ENCODE results near the gene GAGE12F.
"Not testable (repeated sequence)": the region's sequence is repeated elsewhere in the genome, so short reads cannot be mapped to it uniquely, and the experiment has no call there.

Gene GAGE12F

DNA sequence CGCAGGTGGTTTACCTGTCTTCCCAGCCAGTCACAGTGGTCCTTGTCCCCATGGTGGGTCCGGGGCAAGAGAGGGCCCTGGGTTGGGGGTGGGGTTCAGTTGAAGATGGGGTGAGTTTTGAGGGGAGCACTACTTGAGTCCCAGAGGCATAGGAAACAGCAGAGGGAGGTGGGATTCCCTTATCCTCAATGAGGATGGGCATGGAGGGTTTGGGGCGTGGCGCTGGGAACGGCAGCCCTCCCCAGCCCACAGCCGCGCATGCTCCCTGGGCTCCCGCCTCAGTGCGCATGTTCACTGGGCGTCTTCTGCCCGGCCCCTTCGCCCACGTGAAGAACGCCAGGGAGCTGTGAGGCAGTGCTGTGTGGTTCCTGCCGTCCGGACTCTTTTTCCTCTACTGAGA, at the start of gene GAGE12F:
GAGE12F (plus strand) TSS at position 301 of the 400 bp plus-strand sequence. CDS start 1,155 bp downstream, outside the sequence.
- DNase-seq = not testable (repeated sequence)

GRCh38 chrX:49531877-49532276, 28.8 kb upstream of the GAGE12F start, which contains the start of gene GAGE12C:
Gene GAGE12C (plus strand): TSS chrX:49532177. CDS start chrX:49533332, 1,155 bp downstream.
- not testable (repeated sequence) for DNase-seq

GRCh38 chrX:49541433-49541832, 19.2 kb upstream of the GAGE12F start, which contains the start of gene GAGE12D:
Gene GAGE12D (plus strand): TSS chrX:49541733. CDS start chrX:49542888, 1,155 bp downstream.
- not testable (repeated sequence) for DNase-seq

DNA sequence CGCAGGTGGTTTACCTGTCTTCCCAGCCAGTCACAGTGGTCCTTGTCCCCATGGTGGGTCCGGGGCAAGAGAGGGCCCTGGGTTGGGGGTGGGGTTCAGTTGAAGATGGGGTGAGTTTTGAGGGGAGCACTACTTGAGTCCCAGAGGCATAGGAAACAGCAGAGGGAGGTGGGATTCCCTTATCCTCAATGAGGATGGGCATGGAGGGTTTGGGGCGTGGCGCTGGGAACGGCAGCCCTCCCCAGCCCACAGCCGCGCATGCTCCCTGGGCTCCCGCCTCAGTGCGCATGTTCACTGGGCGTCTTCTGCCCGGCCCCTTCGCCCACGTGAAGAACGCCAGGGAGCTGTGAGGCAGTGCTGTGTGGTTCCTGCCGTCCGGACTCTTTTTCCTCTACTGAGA, 9.7 kb upstream of the GAGE12F start, which contains the start of gene GAGE12E:
GAGE12E (plus strand) TSS at position 301 of the 400 bp plus-strand sequence. CDS start 1,155 bp downstream, outside the sequence.
- DNase-seq = not testable (repeated sequence)

DNA sequence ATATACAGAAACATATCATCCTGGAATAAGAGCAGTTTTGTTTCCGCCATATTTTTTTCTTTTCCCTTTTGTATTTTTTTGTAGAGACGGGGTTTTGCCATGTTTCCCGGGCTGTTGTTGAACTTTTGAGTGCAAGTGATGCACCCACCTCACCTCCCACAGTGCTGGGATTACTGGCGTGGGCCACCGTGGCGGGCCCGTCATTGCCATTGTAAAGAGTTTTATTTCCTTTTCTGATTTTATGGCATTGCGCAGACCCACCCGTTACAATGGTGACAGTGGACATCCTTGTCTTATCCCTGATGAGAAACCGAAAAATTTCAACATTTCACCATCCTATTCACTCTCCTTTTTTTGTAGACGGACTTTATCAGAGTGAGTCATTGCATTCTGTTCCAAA, 8.1 kb downstream of the GAGE12F start:
- not testable (repeated sequence) for DNase-seq

DNA sequence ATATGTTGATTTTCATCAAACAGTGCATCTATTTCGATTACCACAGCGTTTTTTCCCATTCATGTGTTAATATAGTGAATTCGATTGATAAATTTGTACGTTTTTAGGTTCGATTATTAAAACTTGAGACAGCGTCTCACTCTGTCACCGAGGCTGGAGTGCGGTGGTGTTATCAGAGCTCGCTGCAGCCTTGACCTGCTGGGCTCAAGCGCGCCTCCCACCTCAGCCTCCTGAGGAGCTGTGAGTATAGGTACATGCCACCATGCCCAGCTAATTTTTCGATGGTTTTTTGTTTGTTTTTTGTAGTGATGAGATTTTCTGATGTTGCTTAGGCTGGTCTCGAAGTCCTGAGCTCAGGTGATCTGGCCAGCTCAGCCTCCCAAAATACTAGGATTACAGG, 8.5 kb downstream of the GAGE12F start:
- not testable (repeated sequence) for DNase-seq

DNA sequence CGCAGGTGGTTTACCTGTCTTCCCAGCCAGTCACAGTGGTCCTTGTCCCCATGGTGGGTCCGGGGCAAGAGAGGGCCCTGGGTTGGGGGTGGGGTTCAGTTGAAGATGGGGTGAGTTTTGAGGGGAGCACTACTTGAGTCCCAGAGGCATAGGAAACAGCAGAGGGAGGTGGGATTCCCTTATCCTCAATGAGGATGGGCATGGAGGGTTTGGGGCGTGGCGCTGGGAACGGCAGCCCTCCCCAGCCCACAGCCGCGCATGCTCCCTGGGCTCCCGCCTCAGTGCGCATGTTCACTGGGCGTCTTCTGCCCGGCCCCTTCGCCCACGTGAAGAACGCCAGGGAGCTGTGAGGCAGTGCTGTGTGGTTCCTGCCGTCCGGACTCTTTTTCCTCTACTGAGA, 9.5 kb downstream of the GAGE12F start, which contains the start of gene GAGE12G:
GAGE12G (plus strand) TSS at position 301 of the 400 bp plus-strand sequence. CDS start 1,155 bp downstream, outside the sequence.
- DNase-seq = not testable (repeated sequence)

DNA sequence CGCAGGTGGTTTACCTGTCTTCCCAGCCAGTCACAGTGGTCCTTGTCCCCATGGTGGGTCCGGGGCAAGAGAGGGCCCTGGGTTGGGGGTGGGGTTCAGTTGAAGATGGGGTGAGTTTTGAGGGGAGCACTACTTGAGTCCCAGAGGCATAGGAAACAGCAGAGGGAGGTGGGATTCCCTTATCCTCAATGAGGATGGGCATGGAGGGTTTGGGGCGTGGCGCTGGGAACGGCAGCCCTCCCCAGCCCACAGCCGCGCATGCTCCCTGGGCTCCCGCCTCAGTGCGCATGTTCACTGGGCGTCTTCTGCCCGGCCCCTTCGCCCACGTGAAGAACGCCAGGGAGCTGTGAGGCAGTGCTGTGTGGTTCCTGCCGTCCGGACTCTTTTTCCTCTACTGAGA, 19.0 kb downstream of the GAGE12F start, which contains the start of gene GAGE12H:
GAGE12H (plus strand) TSS at position 301 of the 400 bp plus-strand sequence. CDS start 1,155 bp downstream, outside the sequence.
- not testable (repeated sequence) for DNase-seq

DNA sequence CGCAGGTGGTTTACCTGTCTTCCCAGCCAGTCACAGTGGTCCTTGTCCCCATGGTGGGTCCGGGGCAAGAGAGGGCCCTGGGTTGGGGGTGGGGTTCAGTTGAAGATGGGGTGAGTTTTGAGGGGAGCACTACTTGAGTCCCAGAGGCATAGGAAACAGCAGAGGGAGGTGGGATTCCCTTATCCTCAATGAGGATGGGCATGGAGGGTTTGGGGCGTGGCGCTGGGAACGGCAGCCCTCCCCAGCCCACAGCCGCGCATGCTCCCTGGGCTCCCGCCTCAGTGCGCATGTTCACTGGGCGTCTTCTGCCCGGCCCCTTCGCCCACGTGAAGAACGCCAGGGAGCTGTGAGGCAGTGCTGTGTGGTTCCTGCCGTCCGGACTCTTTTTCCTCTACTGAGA, 28.6 kb downstream of the GAGE12F start, which contains the start of gene GAGE2A:
GAGE2A (plus strand) TSS at position 301 of the 400 bp plus-strand sequence. CDS start 1,155 bp downstream, outside the sequence.
- not testable (repeated sequence) for DNase-seq

GRCh38 chrX:49589769-49590478, 29.3 kb downstream of the GAGE12F start:
- peak; percentile 5 for DNase-seq

DNA sequence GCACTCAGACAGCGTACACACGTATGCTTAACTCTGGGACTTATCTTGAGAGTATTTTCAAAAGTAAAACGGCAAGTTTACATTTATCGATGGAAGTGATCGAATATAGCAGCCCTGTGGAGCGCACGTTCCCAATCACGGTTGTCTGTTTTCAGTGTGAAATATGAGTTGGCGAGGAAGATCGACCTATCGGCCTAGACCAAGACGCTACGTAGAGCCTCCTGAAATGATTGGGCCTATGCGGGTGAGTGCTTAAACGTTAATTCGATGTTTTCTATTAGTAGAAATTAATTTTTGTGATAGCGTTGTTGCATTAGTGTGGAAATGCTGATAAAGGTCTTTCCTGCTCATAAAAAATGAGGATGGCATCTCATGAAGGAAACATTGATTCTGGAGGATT, 29.8 kb downstream of the GAGE12F start:
- DNase-seq = not testable (repeated sequence)

DNA sequence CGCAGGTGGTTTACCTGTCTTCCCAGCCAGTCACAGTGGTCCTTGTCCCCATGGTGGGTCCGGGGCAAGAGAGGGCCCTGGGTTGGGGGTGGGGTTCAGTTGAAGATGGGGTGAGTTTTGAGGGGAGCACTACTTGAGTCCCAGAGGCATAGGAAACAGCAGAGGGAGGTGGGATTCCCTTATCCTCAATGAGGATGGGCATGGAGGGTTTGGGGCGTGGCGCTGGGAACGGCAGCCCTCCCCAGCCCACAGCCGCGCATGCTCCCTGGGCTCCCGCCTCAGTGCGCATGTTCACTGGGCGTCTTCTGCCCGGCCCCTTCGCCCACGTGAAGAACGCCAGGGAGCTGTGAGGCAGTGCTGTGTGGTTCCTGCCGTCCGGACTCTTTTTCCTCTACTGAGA, 38.1 kb downstream of the GAGE12F start, which contains the start of gene GAGE1:
GAGE1 (plus strand) TSS at position 301 of the 400 bp plus-strand sequence. CDS start 1,155 bp downstream, outside the sequence.
- not testable (repeated sequence) for DNase-seq

GRCh38 chrX:49610718-49611310, 50.2 kb downstream of the GAGE12F start:
- no peak for DNase-seq

All from stimulated activated CD4-positive, alpha-beta T cell treated with anti-CD3 and anti-CD28 coated beads, Interleukin-4, amount 100 ng/mL, for 24 hours (primary cell).